T1000 (cell line): ENCODE results near the gene AGBL4.

Experiments used
- DNase-seq: peaks from one replicate; lab custom pipeline; 2025; ENCODE audit warnings: mixed read lengths; lab: John Stamatoyannopoulos, UW

Gene AGBL4

DNA sequence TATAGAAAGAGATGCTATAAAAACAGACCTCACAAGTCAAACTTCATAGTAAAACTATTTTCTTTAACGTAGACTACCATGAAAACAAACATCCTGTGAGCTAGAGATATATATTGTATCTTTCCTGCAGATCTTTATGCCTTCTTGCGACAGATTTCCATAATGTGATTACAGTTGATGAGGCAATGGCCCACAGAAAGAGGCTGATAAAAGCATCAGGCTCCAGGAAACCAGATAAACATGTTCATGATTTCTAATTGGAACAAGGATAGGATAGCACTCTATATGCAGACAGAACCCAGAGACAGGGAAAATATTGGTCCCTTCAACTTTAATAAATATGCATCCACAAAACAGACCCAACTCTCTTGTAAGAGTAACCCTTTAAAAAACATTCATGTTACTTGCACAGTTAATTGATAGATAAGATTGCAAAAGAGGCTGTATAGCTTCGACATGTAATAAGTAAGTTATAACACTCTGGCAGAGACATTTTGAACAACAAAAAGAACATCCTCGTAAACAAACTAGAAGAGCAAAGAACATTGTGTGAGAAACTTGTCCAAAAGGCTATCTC is 329.4 kb downstream of the AGBL4 start:
- no peak for DNase-seq

DNA sequence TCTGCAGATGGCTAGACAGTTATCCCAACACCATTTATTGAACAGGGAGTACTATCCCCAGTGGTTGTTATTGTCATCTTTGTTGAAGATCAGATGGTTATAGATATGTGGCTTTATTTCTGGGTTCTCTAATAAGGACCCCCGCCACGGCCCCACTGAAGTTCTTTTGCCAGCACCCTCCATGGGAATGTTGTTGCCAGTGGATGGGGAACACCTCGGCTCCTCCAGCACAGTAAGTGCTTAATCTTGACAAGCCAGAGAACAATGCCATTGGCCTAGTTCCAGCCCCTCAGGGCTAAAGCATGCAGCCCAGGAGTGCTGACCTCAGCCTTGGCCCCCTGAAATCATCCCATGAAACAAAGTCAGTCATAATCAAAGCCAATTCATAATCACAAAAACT is 337.6 kb downstream of the AGBL4 start:
- DNase-seq = no peak

DNA sequence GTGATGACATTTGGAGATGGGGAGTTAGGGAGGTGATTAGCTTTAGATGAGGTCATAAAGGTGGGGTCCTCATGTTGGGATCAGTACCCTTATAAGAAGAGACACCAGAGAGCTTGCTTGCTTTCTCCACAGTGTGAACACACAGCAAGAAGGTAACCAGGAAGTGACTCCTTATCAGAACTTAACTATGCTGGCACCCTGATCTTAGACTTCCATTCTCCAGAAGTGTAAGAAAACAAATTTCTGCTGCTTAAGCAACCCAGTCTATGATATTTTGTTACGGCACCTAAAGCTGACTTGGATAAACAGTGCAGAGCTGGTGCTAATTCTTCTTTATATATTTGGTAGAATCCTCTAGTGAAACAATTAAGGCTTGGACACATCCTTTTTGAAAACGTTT is 346.0 kb downstream of the AGBL4 start:
- no peak for DNase-seq

DNA sequence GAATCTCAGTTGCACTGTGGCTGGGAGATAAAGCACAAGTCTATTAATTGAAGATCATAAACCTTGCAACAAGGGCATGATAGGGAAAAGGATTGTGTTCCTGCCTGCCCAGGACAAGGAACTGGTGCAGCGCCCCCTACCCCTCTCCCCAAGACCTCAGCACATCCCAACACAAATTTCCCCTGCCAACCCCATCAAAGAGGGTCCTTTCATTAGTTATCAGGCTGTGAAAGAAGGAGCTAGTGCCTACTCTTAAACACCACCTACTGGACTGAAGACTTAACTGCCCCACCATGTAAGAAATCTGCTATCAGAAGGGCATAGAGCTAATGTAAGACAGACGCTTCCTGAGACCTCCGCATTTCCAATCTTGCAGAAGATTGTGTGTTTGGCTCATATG is 372.6 kb downstream of the AGBL4 start:
- no peak for DNase-seq

DNA sequence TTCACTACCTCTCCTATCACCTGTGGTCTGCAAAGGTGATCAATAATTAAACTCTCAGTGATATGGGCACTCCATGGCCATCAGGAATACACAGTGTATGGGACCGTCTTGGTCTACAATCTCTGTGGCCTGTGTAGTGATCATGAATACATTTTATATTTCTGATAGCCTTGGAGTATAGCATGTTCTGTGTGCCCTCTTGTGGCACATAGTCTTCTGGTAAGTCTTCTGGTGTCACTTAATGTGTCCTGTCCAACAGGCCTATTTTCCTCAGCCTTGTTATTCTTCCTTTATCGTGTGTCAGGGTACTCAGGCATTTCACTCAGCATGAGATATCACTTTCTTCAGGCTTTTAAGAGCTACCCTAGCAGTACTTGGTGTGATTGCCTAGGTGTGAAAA is 393.6 kb downstream of the AGBL4 start:
- no peak for DNase-seq

DNA sequence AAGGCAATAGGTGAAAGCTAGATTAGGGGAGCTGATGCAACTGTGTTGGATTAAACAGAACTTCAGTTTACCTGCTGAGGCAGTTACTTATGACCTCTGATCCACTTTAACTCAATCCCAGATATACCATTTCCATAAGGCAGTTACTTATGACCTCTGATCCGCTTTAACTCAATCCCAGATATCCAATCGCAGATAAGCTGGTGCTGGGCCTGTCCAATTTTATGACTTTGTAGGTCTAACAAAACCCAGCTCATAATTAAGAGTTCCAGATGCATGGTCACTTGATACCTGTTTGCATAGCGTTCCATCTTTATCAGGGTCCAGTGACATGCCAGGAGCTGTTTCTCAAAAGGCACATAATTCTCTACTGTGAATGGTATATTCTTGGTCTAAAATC is 396.0 kb downstream of the AGBL4 start:
- DNase-seq = no peak

DNA sequence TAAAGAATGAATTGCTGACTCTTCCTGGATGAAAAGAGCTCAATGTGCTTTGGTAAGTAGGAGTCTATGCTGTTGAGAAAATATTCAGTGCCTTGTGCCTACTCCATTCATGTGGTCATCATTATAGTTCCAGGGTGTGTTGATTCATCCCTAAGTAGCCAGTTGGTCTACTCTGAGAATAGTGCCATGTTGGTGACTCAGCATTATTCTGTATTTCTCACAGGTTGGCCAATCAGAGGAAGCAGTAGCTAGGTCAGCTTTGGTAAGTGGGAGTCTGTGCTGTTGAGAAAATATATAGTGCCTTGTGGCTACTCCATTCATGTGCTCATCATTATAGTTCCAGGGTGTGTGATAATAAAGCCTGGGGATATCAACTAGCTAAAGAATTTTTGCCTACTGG is 397.3 kb downstream of the AGBL4 start:
- no peak for DNase-seq

DNA sequence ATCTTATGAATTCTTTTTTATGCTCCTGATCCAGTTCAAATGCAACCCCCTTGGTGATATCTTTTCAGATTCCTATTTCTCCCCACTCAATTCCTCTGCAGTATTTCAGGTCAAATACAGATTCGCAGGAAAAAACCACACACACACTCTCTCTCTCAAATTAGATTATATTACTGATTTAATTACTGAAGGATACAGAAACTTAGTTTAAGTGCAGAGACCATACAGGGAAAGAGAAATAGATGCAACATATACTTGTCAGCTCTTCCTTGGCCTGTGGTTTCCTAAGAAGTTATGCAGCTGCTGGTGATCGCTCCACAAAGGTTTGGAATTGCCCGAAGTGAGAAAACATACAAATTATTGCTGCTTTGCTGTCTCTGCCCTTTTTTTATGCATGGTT is 400.9 kb downstream of the AGBL4 start:
- no peak for DNase-seq

DNA sequence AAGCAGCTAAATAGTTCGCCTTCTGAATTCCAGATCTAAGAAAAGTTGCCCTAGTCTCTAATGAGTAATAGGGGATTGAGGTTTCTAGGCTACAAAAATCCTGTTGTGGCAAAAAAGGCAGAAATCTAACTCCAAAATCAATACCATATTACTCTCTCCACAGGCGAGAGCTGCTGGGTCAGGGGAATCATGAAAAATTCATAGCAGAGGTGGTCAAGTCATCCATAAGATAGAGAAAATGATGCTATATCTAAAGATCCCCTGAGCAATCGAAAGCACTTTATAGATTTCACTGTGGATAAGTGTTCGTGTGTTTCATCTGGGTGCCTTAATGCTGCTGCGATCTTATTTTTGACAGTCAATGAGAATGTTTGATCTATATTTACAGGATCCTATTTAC is 417.7 kb downstream of the AGBL4 start:
- DNase-seq = no peak

DNA sequence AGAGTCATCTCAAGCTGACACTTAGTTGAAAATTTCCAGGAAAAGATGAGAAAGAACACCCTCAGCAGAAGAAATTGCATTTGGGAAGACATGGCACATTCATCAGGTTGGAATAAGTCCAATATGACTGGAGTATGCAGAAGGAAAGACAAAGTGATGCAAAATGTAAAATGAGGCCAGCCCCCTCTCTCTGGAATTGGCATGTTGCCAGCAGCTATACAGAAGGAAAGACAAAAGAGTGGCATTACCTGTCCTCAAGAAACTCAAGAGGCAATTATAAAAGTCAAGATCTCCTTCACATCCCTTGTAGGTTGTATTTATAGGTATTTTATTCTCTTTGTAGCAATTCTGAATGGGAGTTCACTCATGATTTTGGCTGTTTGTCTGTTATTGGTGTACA is 426.3 kb downstream of the AGBL4 start:
- DNase-seq = no peak

DNA sequence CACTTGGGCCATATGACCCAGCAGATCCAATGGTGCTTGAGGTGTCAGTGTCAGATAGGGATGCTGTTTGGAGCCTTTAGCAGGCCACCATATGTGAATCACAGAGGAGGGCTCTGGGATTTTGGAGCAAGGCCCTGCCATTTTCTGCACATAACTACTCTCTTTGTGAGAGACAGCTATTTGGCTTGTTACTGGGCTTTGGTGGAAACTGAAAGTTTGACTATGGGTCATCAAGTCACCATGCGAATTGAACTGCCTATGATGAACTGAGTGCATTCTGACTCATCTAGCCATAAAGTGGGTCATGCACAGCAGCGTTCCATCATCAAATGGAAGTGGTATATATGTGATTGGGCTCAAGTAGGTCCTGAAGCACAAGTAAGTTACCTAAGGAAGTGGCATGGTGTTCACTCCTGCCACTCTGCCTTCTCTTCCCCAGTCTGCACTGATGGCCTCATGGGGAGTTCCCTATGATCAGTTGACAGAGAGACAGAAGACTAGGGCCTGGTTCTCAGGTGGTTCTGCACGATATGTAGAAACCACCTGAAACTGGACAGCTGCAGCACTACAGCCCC is 447.3 kb downstream of the AGBL4 start:
- DNase-seq = no peak

DNA sequence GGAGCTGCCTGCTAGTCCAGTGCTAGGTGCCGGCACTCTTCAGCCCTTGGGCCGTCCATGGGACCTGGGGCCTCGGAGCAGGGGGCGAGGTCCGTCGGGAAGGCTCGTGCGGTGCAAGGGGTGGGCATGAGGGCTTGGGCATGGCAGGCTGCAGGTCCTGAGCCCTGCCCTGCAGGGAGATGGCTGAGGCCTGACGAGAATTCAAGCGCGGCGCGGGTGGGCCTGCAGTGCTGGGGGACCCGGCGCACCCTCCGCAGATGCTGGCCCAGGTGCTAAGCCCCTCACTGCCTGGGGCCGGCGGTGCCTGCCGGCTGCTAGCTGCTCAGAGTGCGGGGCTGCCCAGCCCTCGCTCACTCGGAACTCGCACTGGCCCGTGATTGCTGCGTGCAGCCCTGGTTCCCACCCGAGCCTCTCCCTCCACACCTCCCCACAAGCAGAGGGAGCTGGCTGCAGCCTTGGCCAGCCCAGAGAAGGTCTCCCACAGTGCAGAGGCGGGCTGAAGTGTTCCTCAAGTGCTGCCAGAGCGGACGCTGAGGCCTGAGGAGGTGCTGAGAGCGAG is 467.0 kb downstream of the AGBL4 start:
- no peak for DNase-seq

DNA sequence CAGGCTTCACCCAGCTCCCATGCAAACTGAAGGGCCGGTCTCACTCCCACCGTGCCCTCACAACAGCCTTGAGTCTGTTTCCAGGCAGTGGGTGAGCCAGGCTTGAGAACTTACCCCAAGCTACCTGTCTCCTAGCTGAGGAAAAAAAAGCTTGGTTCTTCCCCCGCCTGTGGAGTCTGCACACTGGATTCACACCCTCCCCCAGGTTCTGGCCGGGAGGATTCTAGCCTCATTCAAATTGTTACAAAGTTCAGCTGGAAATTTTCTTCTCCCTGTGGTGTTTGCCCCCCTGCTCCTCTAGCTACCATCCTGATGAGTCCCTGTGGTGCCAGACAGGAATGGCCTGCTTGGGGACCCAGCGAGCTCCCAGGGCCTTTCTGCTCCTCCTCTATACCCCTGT is 471.7 kb downstream of the AGBL4 start:
- DNase-seq = no peak

DNA sequence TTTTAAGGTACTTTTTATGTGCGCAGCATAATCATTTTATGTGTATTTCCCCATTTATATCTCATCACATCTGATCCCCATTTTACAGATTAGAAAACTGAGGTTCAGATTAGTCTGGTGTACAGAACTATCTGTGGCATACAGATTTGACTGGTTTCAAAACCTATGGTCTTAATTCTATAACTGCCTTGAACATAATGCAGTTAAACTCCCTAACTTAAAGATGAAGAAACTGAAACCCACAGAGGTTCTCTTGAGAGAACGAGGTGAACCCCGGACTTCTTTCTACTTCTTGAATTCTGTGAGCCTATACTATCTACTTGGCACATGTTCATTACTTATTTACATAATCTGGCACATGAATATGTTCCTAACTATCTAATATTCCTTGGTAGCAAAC is 479.1 kb downstream of the AGBL4 start:
- no peak for DNase-seq

DNA sequence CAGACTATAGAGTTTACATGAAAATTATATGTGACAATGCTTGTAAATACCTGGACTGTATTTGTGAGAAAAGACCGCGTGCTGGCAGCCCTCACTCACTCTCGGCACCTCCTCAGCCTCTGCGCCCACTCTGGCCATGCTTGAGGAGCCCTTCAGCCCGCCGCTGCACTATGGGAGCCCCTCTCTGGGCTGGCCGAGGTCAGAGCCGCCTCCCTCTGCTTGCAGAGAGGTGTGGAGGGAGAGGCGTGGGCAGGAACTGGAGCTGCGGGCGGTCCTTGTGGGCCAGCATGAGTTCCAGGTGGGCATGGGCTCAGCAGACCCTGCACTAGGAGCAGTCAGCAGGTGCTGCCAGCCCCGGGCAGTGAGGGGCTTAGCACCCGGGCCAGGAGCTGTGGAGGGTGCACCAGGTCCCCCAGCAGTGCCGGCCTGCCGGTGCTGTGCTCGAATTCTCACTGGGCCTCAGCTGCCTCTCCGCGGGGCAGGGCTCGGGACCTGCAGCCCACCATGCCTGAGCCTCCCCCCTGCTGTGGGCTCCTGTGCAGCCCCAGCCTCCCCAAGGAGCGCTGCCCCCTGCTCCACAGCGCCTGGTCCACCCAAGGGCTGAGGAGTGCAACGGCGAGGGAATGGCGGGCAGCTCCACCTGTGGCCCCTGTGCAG is 482.5 kb downstream of the AGBL4 start:
- no peak for DNase-seq

DNA sequence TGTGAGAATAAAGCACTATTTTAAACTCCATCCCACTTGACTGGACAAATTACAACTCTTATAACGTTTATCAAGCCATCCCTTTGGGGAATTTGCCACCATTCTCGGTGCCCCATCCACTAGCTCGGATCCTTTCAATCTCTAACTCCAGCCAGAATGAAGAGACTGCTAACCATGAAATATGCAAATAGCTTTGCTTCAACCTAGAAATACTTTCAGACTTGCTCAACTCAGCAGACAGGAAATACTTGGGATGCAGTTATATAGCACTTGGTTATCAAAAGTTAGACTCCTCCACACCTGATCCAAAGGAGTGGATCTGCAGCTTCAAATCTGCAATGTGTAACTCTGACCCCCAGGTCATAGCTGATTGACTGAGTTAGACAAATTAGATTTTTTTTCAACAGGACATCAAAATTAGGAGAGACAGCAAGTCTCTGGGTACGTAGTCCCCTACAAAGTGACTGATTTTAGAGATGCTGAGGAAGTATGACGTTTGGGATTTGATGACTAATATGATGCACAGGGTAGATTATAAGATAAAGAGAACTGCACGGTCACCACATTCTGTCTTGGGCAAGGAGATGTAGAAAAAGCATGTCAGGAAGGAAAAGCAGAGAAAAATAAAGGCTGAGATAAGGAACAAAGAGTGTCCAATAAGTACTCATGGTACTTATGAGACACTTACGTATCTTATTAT is 496.0 kb downstream of the AGBL4 start:
- no peak for DNase-seq

DNA sequence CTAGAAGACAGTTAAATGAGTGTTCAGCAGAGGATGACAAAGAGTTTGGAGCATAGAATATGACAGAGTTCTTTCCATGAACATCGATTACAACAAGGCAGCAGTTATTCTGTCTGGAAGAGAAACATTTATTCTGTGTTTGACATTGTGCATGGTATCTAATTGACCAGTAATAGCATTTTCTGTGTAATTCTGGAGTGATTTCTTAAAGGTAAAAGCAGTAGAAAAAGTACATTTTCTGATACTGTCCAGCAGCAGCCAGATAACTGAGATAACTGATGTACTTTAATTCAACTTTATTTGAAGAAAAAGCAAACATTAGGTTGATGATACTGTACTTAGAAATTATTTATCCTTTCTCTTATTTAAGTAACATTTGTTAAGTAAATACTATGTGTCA is 497.1 kb downstream of the AGBL4 start:
- no peak for DNase-seq

DNA sequence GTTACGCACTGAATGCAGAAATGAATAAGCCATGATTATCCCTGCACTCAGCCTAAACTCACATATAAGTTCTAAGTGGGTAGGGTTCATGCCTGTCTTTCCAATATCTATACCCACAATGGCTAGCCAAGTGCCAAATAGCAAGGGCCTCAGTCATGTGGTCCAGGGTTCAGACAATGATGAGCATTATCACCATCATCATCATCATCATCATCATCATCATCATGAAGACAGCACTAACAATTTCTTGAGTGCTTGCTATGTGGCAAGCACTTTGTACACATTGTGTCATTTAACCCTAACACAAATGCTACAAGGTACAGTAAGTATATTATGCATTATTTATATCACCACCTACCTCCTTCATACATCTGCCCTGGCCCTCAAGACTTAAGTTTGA is 500.0 kb downstream of the AGBL4 start:
- DNase-seq = no peak

DNA sequence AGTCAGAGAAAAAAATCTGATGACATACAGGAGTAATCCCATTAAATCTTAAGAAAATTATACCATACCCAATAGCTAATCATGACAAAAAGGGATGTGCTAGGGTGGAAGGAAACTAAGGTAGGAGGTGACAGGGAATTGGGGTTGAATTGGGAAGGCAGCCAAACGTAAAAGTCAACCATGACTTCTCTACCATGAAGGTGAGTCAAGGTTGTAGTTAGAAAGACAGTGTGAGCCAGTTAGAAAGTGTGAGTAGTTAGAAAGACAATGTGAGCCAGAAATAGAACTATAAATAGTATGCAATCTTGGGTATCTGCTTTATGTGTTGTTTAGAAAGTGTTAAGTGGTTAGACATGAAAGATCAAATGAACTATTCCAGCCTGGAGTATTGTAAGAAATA is 556.8 kb downstream of the AGBL4 start:
- DNase-seq = no peak

DNA sequence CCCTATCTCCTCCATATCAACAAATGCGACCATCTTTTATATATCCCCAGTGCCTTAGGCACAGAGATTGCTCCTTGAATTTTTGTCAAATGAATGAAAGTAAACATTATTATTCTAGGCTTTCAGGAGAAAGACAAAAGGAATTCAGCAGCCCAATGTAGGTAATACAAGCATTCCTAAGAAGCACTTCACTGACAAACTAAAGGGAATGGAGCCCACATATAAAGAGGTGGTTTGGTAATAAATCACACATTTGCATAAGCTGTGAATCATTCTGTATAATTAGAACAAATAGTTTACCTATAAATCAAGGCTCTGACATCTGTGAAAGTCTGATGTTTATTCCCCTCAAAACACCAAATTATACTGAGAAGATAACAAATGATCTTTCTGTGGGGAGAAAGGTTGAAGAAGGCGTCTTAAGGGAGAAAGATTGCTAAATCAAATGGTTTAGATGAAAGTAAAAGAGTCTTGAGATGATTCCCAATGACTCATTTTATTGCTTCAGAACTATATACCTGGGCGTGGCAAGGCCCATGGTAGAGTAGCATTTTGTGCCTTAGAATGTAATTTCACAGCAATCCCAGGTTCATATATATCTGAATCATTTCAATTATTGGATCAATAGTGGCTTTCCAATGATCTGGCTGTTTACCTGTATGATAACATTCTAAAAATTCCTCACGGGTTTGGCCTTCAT is 558.1 kb downstream of the AGBL4 start:
- DNase-seq = no peak

DNA sequence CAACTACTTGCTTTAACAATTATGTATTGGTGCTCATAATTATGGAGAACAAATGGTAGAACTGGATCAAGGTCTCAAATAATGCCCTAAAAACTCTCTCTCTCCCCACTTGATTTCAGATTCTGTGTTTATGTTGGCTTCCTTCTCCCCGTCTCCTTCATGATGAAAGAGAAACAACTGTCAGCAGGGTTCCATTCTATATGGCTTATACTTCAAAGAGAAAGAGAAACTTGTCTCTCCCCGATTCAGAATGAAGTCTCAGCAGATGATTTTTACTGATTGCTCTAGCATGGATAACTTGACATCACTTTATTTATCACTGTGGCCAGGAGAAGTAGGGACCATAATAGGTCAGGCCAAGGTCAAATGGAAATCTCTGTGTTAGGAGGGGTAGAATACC is 575.6 kb downstream of the AGBL4 start:
- DNase-seq = no peak

DNA sequence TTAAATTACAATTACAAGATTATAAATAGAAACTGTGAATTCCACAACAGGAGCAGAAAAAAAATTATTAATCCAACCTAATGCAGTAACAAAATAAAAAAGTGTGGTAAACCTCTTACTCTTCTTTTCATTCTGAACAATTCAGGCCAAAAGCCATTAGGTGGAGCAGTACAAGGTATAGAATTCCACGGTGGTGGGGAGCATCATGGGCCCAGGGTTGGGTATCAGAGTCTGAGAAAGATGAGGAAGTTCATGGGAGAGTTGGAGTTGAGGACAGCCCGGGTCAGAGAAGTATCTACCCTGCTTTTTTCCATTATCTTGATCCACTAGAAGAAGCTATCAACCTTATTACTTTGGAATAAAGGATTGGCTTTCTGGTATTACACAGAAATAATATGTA is 586.9 kb downstream of the AGBL4 start:
- DNase-seq = no peak
